Glutamatergic neuron (in vitro differentiated cells): Measurements from ENCODE around the gene HINT3. TPM values are rescaled to one million over a fixed set of nuclear protein-coding genes. Genes with fewer than 3 reads are reported as not detected.

Experiments used
- DNase-seq: peaks from one replicate; pipeline ENCODE4 v3.0.0; 2022
- H3K27ac Mint-ChIP-seq: one replicate; pipeline ENCODE4 v1.8.0; 2020; ENCODE audit warnings: mild to moderate bottlenecking, mixed read lengths, inconsistent platforms; ENCODE audit not compliant: unreplicated experiment
- H3K27me3 Mint-ChIP-seq: one replicate; pipeline ENCODE4 v1.8.0; 2020; ENCODE audit warnings: mild to moderate bottlenecking, moderate library complexity, mixed read lengths, inconsistent platforms; ENCODE audit not compliant: unreplicated experiment
- H3K36me3 Mint-ChIP-seq: one replicate; pipeline ENCODE4 v1.8.0; 2020; ENCODE audit warnings: mild to moderate bottlenecking, mixed read lengths, inconsistent platforms; ENCODE audit not compliant: unreplicated experiment
- H3K4me1 Mint-ChIP-seq: one replicate; pipeline ENCODE4 v1.8.0; 2020; ENCODE audit warnings: mild to moderate bottlenecking, low read depth, mixed read lengths, inconsistent platforms; ENCODE audit not compliant: unreplicated experiment
- H3K4me3 Mint-ChIP-seq: one replicate; pipeline ENCODE4 v1.8.0; 2020; ENCODE audit warnings: mild to moderate bottlenecking, mixed read lengths, inconsistent platforms; ENCODE audit not compliant: unreplicated experiment
- H3K9me3 Mint-ChIP-seq: one replicate; pipeline ENCODE4 v1.8.0; 2020; ENCODE audit warnings: mild to moderate bottlenecking, moderate library complexity, mixed read lengths, inconsistent platforms; ENCODE audit not compliant: unreplicated experiment
- CTCF ChIP-seq: fragments of 200-600 bp; sonication (generic); IDR thresholded peaks from one replicate; pipeline ENCODE4 v1.5.0; 2021; ENCODE audit not compliant: partially characterized antibody, unreplicated experiment
- total RNA-seq: library from RNA; stranded (reverse); fragmentation: NEBNext Ultra II Directional; extraction: Animal tissue kit (Norgen Biotek cat#: 25700); gene quantifications from one replicate; pipeline ENCODE4 v1.2.1, GENCODE V29; 2021; ENCODE audit not compliant: unreplicated experiment

The HINT3 gene
- total RNA-seq, 1 donor from 2014 or later: 18.2 TPM

DNA sequence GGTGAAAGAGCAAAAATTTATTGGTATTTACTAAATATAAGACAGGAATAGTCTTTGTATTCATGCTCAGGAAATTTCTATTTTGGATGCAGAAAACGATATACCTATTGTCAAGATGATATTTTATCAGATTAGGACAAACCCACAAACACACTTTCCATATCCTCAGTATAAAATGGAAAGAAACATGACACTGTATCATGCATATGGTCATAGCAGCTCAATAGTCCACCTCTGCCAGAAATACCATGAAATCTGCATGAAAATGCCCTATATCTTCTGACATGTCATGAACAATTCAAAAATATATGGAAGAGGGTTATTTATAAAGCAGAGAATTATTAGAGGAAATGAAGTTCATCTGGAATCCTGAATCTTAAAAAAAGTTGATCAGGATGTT is 11.7 kb upstream of the HINT3 start:
- no peak for TF ChIP-seq CTCF
- Mint-ChIP-seq H3K27ac (no peak overlapping the region), H3K36me3 (no peaks in the 10 kb centered on the region), H3K4me1 (no peaks in the 10 kb centered on the region), H3K9me3 (no peaks in the 10 kb centered on the region), H3K4me3 (no peak overlapping the region), H3K27me3 (no peaks in the 10 kb centered on the region)
- DNase-seq: no peak

- Mint-ChIP-seq H3K4me3 (no peak overlapping the region), H3K27me3 (no peaks in the 10 kb centered on the region), H3K36me3 (no peaks in the 10 kb centered on the region), H3K4me1 (no peaks in the 10 kb centered on the region), H3K27ac (no peak overlapping the region), H3K9me3 (no peaks in the 10 kb centered on the region)
- DNase-seq: no peak
- TF ChIP-seq CTCF: no peak
Measured at GRCh38 chr6:125945378-125946141, 11.0 kb upstream of the HINT3 start.

- Mint-ChIP-seq H3K4me1 (no peaks in the 10 kb centered on the region), H3K27me3 (peaks cover 3% of the 10 kb centered on the region), H3K36me3 (peaks cover 7% of the 10 kb centered on the region), H3K4me3 (no peak overlapping the region), H3K9me3 (peaks cover 2% of the 10 kb centered on the region), H3K27ac (no peak overlapping the region)
- no peak for TF ChIP-seq CTCF
- DNase-seq: no peak
Measured at GRCh38 chr6:125947615-125948014, 9.0 kb upstream of the HINT3 start.

GRCh38 chr6:125948455-125948854 is 8.1 kb upstream of the HINT3 start:
- H3K9me3 Mint-ChIP-seq: peaks cover 2% of the 10 kb centered on the region
- no peak overlapping the region for H3K4me3 Mint-ChIP-seq
- H3K27me3 Mint-ChIP-seq: peaks cover 3% of the 10 kb centered on the region
- H3K27ac Mint-ChIP-seq: no peak overlapping the region
- no peak for TF ChIP-seq CTCF
- H3K4me1 Mint-ChIP-seq: no peaks in the 10 kb centered on the region
- DNase-seq: no peak
- peaks cover 7% of the 10 kb centered on the region for H3K36me3 Mint-ChIP-seq

- no peak for TF ChIP-seq CTCF
- H3K9me3 Mint-ChIP-seq: peaks cover 2% of the 10 kb centered on the region
- H3K4me3 Mint-ChIP-seq: no peak overlapping the region
- DNase-seq: no peak
- H3K27me3 Mint-ChIP-seq: peaks cover 3% of the 10 kb centered on the region
- no peaks in the 10 kb centered on the region for H3K4me1 Mint-ChIP-seq
- H3K27ac Mint-ChIP-seq: no peak overlapping the region
- H3K36me3 Mint-ChIP-seq: peaks cover 7% of the 10 kb centered on the region
Measured at GRCh38 chr6:125949069-125949468, 7.5 kb upstream of the HINT3 start.
